ENCODE measurements around the gene IGFBP1. TPM values are rescaled to one million over a fixed set of nuclear protein-coding genes. Genes with fewer than 3 reads are reported as not detected.

Gene IGFBP1
- total and polyA plus RNA-seq, 2 of the 13 experiments (the other 11 are each of a cell fraction or from before 2014, with no cell fraction given), result 5.4 to 885 TPM

DNA sequence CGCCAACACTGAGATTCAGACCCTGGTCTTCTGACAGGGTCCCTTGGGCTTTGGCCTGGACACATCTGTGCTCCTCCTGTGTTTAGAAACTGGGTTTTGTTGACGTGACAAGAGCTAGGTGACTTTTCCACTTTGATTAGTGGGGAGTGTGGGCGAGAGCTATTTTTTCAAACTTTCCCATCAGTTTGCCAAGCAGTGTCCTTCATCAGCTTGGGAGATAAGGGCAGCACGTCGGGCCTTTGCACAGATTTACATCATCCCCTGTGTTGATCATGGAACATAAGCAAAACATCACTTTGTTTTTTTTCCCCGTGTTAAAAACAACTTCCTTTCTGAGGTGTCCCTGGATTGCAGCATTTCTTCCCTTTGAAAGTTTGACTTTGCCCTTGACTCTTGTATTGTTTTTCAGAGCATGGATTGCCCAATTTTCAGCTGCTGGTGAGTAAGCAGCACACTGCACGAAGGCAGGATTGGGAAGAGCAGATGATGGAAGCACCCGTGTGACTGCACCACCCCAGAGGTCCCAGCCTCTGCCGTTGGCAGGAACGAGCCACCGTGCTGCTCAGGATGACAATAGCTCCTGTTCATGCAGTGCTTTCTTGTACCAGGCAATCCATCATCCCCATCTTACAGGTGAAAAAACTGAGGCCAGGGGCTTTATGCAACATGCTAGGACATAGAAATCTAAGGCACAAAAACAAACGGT, 6.4 kb upstream of the IGFBP1 start (continued):
- TF ChIP-seq ZFP1 (CRISPR knock-in tag; IDR thresholded peaks at IDR 0.05) (peak; percentile 88; the same call in 1 of the 2 replicates), POLR2G (IDR thresholded peaks at IDR 0.05; ENCODE audit: low read depth, low read length) (peak; percentile 51), MIXL1 (CRISPR knock-in tag; IDR thresholded peaks at IDR 0.05) (peak; percentile 96), POLR2AphosphoS5 (IDR thresholded peaks at IDR 0.05; ENCODE audit: low read depth, low read length) (peak; percentile 38; the same call in 1 of the 2 replicates), DMAP1 (CRISPR knock-in tag; IDR thresholded peaks at IDR 0.05) (peak; percentile 71; the same call in 1 of the 2 replicates), RFXANK (CRISPR knock-in tag; IDR thresholded peaks at IDR 0.05) (no peak), IRF2 (CRISPR knock-in tag; IDR thresholded peaks at IDR 0.05) (peak; percentile 95), PAX8 (CRISPR knock-in tag; IDR thresholded peaks at IDR 0.05; ENCODE audit: borderline replicate concordance) (no peak), PLRG1 (conservative IDR thresholded peaks at IDR 0.05) (no peak), XBP1 (CRISPR knock-in tag; IDR thresholded peaks at IDR 0.05) (peak; percentile 74), ZBTB20 (CRISPR knock-in tag; IDR thresholded peaks at IDR 0.05; ENCODE audit: borderline replicate concordance, low read depth) (peak; percentile 85; the same call in 1 of the 2 replicates), TSC22D2 (CRISPR knock-in tag; IDR thresholded peaks at IDR 0.05; ENCODE audit: borderline replicate concordance) (peak; percentile 94; the same call in 1 of the 2 replicates), ZNF460 (CRISPR knock-in tag; IDR thresholded peaks at IDR 0.05; ENCODE audit: borderline replicate concordance) (peak; percentile 66; the same call in 1 of the 2 replicates), GATAD1 (CRISPR knock-in tag; IDR thresholded peaks at IDR 0.05) (peak; percentile 76), NCOR1 (IDR thresholded peaks at IDR 0.05; ENCODE audit: borderline replicate concordance, low read length) (peak; percentile 98; the same call in 1 of the 2 replicates), RBM22 (optimal IDR thresholded peaks at IDR 0.05; ENCODE audit: low read length) (no peak), ZNF30 (CRISPR knock-in tag; IDR thresholded peaks at IDR 0.05) (no peak), SMARCC2 (IDR thresholded peaks at IDR 0.05) (peak; percentile 21; the same call in 1 of the 2 replicates), KLF11 (CRISPR knock-in tag; IDR thresholded peaks at IDR 0.05) (no peak), ARID2 (CRISPR knock-in tag; IDR thresholded peaks at IDR 0.05; ENCODE audit: borderline replicate concordance) (no peak), SYNCRIP (IDR thresholded peaks at IDR 0.05; ENCODE audit: insufficient read depth, low read depth, low read length) (no peak)
- TF ChIP-seq, protein P1, sequence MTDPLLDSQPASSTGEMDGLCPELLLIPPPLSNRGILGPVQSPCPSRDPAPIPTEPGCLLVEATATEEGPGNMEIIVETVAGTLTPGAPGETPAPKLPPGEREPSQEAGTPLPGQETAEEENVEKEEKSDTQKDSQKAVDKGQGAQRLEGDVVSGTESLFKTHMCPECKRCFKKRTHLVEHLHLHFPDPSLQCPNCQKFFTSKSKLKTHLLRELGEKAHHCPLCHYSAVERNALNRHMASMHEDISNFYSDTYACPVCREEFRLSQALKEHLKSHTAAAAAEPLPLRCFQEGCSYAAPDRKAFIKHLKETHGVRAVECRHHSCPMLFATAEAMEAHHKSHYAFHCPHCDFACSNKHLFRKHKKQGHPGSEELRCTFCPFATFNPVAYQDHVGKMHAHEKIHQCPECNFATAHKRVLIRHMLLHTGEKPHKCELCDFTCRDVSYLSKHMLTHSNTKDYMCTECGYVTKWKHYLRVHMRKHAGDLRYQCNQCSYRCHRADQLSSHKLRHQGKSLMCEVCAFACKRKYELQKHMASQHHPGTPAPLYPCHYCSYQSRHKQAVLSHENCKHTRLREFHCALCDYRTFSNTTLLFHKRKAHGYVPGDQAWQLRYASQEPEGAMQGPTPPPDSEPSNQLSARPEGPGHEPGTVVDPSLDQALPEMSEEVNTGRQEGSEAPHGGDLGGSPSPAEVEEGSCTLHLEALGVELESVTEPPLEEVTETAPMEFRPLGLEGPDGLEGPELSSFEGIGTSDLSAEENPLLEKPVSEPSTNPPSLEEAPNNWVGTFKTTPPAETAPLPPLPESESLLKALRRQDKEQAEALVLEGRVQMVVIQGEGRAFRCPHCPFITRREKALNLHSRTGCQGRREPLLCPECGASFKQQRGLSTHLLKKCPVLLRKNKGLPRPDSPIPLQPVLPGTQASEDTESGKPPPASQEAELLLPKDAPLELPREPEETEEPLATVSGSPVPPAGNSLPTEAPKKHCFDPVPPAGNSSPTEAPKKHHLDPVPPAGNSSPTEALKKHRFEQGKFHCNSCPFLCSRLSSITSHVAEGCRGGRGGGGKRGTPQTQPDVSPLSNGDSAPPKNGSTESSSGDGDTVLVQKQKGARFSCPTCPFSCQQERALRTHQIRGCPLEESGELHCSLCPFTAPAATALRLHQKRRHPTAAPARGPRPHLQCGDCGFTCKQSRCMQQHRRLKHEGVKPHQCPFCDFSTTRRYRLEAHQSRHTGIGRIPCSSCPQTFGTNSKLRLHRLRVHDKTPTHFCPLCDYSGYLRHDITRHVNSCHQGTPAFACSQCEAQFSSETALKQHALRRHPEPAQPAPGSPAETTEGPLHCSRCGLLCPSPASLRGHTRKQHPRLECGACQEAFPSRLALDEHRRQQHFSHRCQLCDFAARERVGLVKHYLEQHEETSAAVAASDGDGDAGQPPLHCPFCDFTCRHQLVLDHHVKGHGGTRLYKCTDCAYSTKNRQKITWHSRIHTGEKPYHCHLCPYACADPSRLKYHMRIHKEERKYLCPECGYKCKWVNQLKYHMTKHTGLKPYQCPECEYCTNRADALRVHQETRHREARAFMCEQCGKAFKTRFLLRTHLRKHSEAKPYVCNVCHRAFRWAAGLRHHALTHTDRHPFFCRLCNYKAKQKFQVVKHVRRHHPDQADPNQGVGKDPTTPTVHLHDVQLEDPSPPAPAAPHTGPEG (CRISPR knock-in tag; IDR thresholded peaks at IDR 0.05), result no peak
- TF ChIP-seq, protein P2, sequence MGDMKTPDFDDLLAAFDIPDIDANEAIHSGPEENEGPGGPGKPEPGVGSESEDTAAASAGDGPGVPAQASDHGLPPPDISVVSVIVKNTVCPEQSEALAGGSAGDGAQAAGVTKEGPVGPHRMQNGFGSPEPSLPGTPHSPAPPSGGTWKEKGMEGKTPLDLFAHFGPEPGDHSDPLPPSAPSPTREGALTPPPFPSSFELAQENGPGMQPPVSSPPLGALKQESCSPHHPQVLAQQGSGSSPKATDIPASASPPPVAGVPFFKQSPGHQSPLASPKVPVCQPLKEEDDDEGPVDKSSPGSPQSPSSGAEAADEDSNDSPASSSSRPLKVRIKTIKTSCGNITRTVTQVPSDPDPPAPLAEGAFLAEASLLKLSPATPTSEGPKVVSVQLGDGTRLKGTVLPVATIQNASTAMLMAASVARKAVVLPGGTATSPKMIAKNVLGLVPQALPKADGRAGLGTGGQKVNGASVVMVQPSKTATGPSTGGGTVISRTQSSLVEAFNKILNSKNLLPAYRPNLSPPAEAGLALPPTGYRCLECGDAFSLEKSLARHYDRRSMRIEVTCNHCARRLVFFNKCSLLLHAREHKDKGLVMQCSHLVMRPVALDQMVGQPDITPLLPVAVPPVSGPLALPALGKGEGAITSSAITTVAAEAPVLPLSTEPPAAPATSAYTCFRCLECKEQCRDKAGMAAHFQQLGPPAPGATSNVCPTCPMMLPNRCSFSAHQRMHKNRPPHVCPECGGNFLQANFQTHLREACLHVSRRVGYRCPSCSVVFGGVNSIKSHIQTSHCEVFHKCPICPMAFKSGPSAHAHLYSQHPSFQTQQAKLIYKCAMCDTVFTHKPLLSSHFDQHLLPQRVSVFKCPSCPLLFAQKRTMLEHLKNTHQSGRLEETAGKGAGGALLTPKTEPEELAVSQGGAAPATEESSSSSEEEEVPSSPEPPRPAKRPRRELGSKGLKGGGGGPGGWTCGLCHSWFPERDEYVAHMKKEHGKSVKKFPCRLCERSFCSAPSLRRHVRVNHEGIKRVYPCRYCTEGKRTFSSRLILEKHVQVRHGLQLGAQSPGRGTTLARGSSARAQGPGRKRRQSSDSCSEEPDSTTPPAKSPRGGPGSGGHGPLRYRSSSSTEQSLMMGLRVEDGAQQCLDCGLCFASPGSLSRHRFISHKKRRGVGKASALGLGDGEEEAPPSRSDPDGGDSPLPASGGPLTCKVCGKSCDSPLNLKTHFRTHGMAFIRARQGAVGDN (CRISPR knock-in tag; IDR thresholded peaks at IDR 0.05), result peak; percentile 92

All from HepG2 (cell line).